GM11168 (cell line): ENCODE measurements around the gene RBM11.

Experiments
- in situ Hi-C: fragments of 300-500 bp; cut with MboI; formaldehyde crosslinking; loops from one replicate; pipeline ENCODE4 v1.12.0; 2022; ENCODE audit warnings: low sequenced_read_pairs; ENCODE audit not compliant: unreplicated experiment

The RBM11 gene

GRCh38 chr21:14215971-14216641 is at the start of gene RBM11:
Gene RBM11, plus strand, starts transcription at chr21:14216157. Its CDS starts 30 bp downstream, at chr21:14216187.
- in situ Hi-C loops, result no loop called here

GRCh38 chr21:14166463-14167223 is 49.3 kb upstream of the RBM11 start:
- in situ Hi-C loops, result loop anchor here (10.0 kb wide), 1 partner anchor 172 kb away; no protein-coding TSS in a partner anchor

- in situ Hi-C loops, result no loop called here
Observed at GRCh38 chr21:14206222-14206621, 9.7 kb upstream of the RBM11 start.

- in situ Hi-C loops, result no loop called here
Observed at GRCh38 chr21:14210738-14211137, 5.2 kb upstream of the RBM11 start, which contains the start of gene LIPI. Gene LIPI, minus strand, starts transcription at chr21:14210955. Its CDS starts 110 bp downstream, at chr21:14210845.

GRCh38 chr21:14213164-14213563 is 2.8 kb upstream of the RBM11 start:
- in situ Hi-C loops, result no loop called here

DNA sequence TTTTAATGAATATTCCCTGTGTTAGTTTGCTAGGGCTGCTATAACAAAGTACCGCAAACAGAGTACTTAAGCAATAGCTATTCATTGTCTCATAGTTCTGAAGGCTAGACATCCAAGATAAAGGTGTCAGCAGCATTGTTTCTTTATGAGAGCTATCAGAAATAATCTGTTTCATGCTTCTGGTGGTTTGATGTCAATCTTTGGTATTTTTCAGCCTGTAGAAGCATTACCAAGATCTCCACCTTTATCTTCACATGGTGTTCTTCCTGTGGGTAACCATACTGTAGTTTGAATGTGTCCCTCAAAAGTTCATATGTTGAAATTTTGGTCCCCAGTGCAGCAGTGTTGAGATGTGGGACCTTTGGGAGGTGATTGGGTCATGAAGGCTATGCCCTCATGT is 7.4 kb downstream of the RBM11 start:
- in situ Hi-C loops, result no loop called here

DNA sequence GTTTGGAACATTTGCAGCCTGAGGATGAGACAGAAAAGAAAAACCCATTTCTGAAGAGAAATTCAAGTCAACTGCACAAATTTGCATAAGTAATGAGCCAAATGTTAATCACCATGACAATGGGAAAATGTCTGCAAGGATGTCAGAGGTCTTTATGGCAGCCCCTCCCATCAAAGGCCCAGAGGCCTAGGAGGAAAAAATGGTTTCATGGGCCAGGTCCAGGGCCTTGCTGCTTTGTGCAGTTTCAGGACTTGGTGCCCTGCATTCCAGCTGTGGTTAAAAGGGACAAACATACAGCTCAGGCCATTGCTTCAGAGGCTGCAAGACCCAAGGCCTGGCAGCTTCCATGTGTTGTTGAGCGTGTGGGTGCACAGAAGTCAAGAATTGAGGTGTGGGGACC is 13.4 kb downstream of the RBM11 start:
- in situ Hi-C loops, result no loop called here

DNA sequence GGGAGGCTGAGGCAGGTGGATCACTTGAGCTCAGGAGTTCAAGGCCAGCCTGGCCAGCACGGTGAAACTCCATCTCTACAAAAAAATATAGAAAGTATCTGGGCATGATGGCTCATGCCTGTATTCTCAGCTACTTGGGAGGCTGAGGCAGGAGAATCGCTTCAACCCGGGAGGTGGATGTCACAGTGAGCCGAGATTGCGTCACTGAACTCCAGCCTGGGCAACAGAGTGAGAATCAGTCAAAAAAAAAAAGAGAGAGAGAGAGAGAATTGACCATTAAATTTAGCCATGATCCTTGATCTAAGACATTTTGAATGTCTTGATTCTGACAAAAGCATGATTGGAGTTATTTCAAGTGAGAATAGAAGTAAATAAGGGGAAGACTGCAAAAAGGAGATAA is 19.1 kb downstream of the RBM11 start:
- in situ Hi-C loops, result no loop called here

GRCh38 chr21:14236180-14236579 is 20.2 kb downstream of the RBM11 start:
- in situ Hi-C loops, result no loop called here

DNA sequence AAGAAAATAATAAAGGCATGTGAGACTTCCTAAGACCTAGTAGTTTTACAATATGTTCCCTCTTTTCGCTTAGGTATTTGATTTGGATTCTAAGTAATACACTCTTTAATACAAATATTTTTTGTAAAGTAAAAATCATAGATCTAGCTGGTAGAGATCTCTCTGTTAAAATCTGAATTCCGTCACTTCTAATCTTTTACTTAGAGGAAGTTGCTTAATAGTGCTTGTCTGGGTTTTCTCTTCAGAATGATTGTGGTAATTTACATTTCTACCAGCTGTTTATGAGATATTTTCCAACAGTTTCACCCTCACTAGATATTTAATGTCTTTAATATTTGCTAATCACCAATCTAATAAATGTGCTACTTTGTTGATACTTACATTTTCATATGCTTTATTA is 23.3 kb downstream of the RBM11 start:
- in situ Hi-C loops, result no loop called here

DNA sequence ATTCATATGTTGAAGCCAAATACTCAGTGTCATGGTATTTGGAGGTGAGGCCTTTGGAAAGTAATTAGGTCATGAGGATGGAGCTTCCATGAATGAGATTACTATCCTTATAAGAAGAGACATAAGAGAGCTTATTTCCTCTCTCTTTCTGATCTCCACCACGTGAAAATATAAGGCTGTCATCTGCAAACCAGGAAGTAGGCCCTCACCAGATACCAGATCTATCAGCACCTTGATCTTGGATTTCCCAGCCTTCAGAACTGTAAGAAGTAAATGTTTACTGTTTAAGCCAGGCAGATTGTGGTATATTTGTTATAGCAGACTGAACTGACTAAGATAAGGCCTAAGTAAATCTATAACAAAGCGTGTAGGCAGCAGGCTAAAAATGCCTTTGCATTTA is 25.3 kb downstream of the RBM11 start:
- in situ Hi-C loops, result no loop called here

DNA sequence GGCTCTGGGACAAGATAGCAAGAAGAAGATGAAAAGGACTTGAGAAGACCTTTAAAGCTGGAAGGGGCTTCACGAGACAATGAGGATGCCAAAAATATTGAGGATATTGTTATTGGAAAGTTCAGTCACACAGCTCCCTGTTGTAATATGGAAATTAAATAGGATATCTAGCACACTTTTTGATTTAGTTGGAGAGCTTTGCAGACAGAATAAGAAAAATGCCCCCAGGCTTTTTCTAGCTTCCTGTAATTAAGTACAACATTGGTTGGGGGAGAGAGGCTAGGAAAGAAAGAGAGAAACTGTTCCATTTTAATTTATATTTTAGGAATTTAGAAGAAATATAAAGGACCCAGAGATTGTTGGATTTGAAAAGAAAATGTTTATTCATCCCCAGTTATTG is 27.5 kb downstream of the RBM11 start:
- in situ Hi-C loops, result no loop called here

DNA sequence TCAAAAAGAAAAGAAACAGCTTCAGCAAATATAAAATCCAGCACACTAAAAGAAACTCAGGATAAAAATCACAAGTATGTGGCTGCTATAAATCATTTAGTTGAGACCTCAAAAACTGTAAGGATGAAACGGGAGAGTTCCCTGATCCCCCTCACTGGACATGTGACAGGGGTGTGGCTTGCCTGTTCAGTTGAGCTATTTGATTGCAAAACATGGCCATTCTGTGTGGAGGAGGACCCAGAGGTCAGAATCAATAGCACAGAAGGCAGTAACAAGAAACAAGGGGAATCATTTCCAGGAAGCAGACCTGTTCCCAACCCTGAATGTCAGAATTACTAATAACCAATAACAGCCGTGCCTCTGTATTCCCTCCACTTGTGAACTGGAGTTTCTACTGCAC is 27.9 kb downstream of the RBM11 start:
- in situ Hi-C loops, result no loop called here

GRCh38 chr21:14244911-14245310 is 29.0 kb downstream of the RBM11 start:
- in situ Hi-C loops, result no loop called here

DNA sequence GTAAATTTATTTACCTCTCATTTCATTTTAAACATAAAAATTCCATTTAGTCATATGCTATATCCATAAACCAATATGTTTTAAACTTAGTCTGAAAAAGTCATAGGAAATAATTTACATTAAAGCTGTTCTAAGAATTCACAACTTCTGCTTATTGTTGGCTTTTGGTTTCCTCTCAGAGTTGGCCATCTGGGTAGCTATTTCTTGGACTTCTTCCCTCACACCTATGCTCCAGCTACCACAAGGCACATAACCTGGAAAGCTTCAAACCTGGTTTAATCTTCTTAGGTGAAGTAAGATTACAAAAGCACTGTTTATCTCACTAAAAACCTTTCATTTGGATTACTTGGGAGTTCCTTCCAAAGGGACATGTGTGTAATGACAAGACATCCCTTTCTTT is 29.8 kb downstream of the RBM11 start:
- in situ Hi-C loops, result no loop called here

GRCh38 chr21:14251336-14251735 is 35.4 kb downstream of the RBM11 start:
- in situ Hi-C loops, result loop anchor here (10.0 kb wide), 1 partner anchor 347 kb away; no protein-coding TSS in a partner anchor

DNA sequence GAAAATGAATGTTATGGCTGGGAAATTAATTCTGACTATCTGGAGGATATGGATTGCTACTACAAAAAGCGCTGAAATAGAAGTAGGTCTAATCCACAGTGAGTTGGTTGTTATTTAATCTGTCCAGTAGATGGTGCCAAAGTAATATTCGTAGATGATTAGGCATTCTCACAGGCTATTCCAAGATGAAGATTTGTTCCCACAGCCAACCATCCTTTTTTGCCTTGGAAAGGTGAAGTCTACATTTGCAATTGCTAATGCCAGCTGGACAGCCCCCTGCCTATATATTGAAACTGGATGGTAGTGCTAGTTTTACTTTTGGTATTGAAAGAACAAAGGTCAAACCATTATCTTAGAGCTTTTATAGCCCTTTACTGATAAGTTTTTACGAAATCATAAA is 43.8 kb downstream of the RBM11 start:
- in situ Hi-C loops, result loop anchor here (10.0 kb wide), 1 partner anchor 355 kb away; no protein-coding TSS in a partner anchor

DNA sequence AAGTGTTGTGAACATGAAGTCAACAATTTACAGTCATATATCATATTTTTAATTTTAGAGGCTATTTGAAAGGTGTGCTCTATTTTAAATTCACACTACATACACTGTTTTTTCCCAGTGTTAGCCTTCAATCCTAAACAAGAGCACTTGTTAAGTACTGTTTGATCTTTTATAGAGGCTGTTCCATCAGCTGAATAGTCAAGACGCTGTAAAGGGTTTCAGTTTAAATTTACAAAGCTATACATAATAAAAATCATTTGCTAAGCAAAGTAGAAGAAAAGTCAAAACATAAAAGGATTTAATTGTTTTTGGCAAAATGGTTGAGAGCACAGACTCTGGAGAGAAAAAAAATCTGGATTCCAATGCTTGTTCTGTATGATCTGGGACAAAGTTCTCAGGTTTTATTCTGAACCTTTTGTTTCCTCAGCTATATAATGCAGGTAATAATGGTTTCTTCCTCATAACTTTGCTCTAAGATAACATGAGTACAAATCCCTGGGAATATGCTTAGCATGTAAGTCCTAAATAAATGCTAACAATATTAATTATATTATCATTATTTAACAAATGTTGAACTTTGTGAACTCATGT is 44.3 kb downstream of the RBM11 start:
- in situ Hi-C loops, result no loop called here

DNA sequence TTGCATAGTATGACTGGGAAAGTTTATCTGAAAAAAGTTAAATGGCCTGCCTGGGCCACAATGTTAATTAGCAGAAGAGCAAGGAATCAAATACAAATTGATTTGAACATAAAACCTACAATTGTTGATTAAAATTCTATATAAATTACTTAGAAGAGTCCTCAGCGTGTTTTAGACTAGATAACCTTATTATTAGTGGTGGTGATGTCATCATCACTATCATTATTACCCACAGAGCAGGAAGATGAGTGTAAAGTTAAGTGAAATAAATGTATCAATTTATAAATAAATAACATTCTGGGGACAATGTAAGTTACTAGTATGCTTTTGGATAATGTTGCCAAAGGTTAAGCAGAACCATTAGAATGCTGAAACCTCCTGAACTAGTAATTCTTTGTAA is 46.1 kb downstream of the RBM11 start:
- in situ Hi-C loops, result no loop called here

DNA sequence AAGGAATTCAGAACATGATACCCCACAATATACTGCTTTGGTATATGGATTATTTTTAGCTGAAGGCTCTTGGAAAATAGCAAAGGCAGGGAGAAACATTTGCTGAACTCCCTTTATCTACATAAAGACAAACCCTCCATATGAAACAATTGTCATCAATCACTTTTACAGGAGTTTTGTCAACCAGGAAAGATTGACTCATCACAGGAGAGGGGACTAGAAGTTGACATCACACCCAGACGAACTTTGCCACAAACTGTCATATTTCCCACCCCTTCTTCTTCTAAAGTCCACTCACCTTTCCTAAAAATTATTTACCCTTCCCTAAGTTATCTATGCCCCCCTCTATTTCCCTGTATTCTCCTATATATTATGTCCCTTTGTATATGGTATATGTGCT is 47.9 kb downstream of the RBM11 start:
- in situ Hi-C loops, result no loop called here

GRCh38 chr21:14265023-14265422 is 49.1 kb downstream of the RBM11 start:
- in situ Hi-C loops, result no loop called here
